Ishikawa (cell line): ENCODE data around the gene DENND1A.
A peak's percentile ranks its signal among the peaks of the same experiment; 100 is the strongest.

Experiments
- CEBPB ChIP-seq: IDR thresholded peaks from 2 replicates; pipeline ENCODE4 v1.6.1; 2012
- CREB1 ChIP-seq: IDR thresholded peaks from 2 replicates; pipeline ENCODE4 v1.6.1; 2012; ENCODE audit warnings: low read depth
- EGR1 ChIP-seq: IDR thresholded peaks from 2 replicates; pipeline ENCODE4 v1.6.1; 2012
- EP300 ChIP-seq: IDR thresholded peaks from 2 replicates; pipeline ENCODE4 v1.6.1; 2012; ENCODE audit warnings: borderline replicate concordance
- FOXM1 ChIP-seq: IDR thresholded peaks from 2 replicates; pipeline ENCODE4 v1.6.1; 2012; ENCODE audit warnings: low read depth, borderline replicate concordance
- NFIC ChIP-seq: IDR thresholded peaks from 2 replicates; pipeline ENCODE4 v1.6.1; 2012
- RAD21 ChIP-seq: IDR thresholded peaks from 2 replicates; pipeline ENCODE4 v1.6.1; 2012; ENCODE audit warnings: low read depth
- TAF1 ChIP-seq: IDR thresholded peaks from 2 replicates; pipeline ENCODE4 v1.6.1; 2012; ENCODE audit warnings: low read depth, mild to moderate bottlenecking
- TCF12 ChIP-seq: IDR thresholded peaks from 2 replicates; pipeline ENCODE4 v1.6.1; 2012; ENCODE audit warnings: low read depth
- TEAD4 ChIP-seq: IDR thresholded peaks from 2 replicates; pipeline ENCODE4 v1.6.1; 2012
- YY1 ChIP-seq: IDR thresholded peaks from 2 replicates; pipeline ENCODE4 v1.6.1; 2012; ENCODE audit warnings: low read depth
- ZBTB7A ChIP-seq: IDR thresholded peaks from 2 replicates; pipeline ENCODE4 v1.6.1; 2012; ENCODE audit warnings: low read depth
- TF ChIP-seq, protein P1 (sequence below): IDR thresholded peaks from 2 replicates; pipeline ENCODE4 v1.6.1; 2012; ENCODE audit warnings: low read depth, mild to moderate bottlenecking
- TF ChIP-seq, protein P2 (sequence below): IDR thresholded peaks from 2 replicates; pipeline ENCODE4 v1.6.1; 2012
- TF ChIP-seq, protein P3 (sequence below): IDR thresholded peaks from 2 replicates; pipeline ENCODE4 v1.6.1; 2012

The DENND1A gene

DNA sequence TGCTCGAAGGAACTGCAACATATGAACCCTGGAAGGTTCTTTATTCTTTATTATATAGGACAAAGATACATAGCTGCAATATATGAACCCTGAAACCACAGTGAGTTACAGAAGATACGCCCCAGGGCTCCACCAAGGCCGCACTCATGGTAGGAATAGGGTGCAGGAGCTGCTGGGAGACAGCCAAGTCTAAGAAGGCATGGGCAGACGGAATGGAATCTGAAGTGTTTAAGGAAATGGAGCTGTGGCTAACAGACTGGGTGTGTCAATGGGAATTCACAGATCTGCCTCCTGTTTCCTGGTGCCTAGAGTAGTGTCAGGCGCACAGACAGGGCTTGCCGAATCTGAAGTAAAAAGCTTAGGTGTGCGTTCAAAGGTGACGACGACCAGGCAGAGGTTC, 286.4 kb downstream of the DENND1A start:
- TF ChIP-seq NFIC (no peak), TAF1 (no peak), TEAD4 (no peak), TCF12 (no peak), EGR1 (no peak), RAD21 (no peak), ZBTB7A (no peak)
- TF ChIP-seq, protein P1, sequence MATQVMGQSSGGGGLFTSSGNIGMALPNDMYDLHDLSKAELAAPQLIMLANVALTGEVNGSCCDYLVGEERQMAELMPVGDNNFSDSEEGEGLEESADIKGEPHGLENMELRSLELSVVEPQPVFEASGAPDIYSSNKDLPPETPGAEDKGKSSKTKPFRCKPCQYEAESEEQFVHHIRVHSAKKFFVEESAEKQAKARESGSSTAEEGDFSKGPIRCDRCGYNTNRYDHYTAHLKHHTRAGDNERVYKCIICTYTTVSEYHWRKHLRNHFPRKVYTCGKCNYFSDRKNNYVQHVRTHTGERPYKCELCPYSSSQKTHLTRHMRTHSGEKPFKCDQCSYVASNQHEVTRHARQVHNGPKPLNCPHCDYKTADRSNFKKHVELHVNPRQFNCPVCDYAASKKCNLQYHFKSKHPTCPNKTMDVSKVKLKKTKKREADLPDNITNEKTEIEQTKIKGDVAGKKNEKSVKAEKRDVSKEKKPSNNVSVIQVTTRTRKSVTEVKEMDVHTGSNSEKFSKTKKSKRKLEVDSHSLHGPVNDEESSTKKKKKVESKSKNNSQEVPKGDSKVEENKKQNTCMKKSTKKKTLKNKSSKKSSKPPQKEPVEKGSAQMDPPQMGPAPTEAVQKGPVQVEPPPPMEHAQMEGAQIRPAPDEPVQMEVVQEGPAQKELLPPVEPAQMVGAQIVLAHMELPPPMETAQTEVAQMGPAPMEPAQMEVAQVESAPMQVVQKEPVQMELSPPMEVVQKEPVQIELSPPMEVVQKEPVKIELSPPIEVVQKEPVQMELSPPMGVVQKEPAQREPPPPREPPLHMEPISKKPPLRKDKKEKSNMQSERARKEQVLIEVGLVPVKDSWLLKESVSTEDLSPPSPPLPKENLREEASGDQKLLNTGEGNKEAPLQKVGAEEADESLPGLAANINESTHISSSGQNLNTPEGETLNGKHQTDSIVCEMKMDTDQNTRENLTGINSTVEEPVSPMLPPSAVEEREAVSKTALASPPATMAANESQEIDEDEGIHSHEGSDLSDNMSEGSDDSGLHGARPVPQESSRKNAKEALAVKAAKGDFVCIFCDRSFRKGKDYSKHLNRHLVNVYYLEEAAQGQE = no peak
- TF ChIP-seq, protein P2, sequence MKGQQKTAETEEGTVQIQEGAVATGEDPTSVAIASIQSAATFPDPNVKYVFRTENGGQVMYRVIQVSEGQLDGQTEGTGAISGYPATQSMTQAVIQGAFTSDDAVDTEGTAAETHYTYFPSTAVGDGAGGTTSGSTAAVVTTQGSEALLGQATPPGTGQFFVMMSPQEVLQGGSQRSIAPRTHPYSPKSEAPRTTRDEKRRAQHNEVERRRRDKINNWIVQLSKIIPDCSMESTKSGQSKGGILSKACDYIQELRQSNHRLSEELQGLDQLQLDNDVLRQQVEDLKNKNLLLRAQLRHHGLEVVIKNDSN = no peak

DNA sequence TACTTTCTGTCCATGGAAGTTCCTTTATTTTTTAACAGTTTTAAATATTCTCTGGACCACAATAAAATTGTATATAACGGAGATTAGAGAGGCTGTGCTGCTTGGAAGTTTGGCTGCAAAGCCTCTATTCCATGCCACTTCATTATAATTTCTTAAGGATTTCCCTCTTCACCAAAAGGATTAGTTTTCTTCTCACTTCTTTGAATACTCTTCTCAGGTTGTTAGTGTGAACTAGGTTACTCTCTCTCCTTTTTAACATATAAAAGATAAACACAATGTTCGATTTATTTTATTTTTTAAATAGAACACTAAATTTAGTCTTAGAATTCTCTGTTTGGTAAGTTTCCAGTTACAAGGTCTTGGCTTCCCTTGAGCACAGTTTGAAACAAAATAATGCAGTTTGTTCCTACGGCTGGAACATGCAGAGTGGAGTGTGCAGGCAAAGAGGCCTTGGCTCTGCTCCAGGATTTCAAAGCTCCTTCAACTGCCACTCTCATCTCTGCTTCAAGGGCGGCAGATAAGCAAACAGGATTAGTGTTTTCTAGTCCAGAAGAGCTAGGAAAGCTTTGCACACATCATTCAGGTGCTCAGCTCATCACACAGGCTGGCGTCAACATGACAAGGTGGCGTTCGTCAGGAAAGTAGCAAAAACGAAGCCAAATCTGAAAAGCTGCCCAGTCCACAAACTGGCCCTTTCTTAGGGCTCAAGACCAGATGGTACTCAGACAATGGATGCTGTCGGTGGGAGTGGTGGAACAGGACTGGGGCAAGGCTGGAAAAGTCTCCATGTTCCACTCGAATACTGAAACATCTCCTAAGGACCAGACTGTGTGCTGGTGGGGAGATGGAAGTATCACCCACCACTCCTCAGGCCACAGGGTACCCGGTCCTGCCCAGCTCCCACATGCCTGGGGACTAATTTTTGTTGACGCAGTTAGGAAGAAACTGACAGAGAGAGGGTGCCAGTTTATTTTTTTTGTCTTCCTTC, 287.3 kb downstream of the DENND1A start:
- TF ChIP-seq RAD21 (no peak), NFIC (peak; percentile 57; the same call in 1 of the 2 replicates)

DNA sequence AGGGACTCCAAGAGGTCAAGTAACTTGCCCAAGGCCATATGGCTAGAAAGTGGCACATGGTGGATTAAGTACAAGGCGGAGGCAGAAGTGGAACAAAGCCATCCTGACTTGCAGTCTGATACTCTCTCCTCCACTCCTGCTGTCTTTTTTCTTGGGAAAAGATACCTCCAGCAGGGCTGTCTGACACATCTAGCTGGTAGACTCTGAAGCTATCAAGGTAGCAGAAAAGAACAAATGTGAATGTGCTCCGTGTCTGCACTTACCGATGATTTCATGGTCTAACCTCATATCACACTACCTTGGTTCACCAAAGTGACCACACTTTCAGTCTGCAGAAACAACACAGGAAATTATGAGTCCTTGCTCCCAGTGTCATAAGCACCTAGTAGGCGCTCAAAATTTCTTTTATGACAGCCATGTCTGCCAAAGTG, 289.1 kb downstream of the DENND1A start:
- no peak for TF ChIP-seq ZBTB7A
- no peak for TF ChIP-seq RAD21
- TF ChIP-seq FOXM1 = no peak
- no peak for TF ChIP-seq TAF1
- TF ChIP-seq CREB1 = no peak
- no peak for TF ChIP-seq EGR1
- TF ChIP-seq, protein P3, sequence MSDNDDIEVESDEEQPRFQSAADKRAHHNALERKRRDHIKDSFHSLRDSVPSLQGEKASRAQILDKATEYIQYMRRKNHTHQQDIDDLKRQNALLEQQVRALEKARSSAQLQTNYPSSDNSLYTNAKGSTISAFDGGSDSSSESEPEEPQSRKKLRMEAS = no peak
- no peak for TF ChIP-seq TCF12
- no peak for TF ChIP-seq YY1
- TF ChIP-seq CEBPB = no peak
- TF ChIP-seq, protein P2 = no peak
- TF ChIP-seq, protein P1 = no peak
- TF ChIP-seq EP300 = no peak

DNA sequence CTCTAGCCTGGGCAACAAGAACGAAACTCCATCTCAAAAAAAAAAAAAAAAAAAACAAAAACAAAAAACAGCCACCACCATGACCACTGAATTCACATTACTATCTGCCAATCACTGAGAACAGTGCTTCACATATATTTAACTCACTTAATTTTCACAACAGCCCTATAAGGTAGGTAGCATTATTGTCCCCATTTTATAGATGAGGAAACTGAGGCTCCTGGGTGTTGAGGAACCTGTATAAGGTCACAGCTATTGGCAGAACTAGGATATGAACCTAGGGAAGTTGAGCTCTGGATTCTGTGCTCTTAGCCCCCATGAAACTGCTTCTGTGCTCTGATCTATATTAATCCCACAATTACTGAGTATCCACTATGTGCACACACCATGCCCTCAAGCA, 290.2 kb downstream of the DENND1A start:
- no peak for TF ChIP-seq EP300
- no peak for TF ChIP-seq RAD21
- no peak for TF ChIP-seq CREB1
- TF ChIP-seq TCF12 = no peak
- no peak for TF ChIP-seq TAF1
- no peak for TF ChIP-seq FOXM1
- TF ChIP-seq, protein P2 = no peak
- TF ChIP-seq YY1 = no peak
- TF ChIP-seq CEBPB = no peak
- TF ChIP-seq EGR1 = no peak
- no peak for TF ChIP-seq ZBTB7A
- no peak for TF ChIP-seq NFIC
- TF ChIP-seq, protein P1 = no peak
- TF ChIP-seq TEAD4 = no peak
- TF ChIP-seq, protein P3 = no peak
